Superior temporal gyrus (tissue), 1 donor: Measurements from ENCODE around the gene OTUB2.
A peak's percentile ranks its signal among the peaks of the same experiment; 100 is the strongest.

Experiments
- DNase-seq: peaks from one replicate; pipeline ENCODE4 v3.0.0-alpha.2; 2016; ENCODE audit errors: extremely low spot score

Gene OTUB2

DNA sequence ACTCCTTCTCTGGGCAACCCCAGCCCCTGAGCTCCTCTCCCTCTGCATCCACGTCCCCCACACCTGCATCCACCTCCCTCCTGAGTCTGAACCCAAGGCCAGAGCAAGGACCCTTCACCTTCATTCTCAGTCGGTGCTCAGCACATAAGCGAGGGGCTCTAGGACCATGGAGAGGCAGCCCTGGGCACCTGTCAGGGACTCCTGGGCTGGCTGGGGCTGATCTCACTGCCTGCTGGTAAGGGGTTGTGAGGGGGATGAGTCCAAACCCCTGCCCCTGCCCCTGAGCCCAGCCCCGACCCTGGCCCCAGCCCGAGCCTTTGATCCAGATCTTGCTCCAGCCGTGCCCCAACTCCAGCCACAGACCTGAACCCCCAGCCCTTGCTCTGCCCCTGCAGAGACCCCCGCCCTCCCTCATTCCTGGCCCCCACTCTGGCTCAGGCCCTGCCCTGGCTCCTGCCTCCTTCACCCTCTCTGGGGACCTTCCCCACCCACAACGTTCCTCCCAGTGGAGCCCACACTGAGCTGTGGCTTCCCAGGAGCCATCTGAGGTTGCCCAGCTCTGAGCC is 29.9 kb upstream of the OTUB2 start:
- no peak for DNase-seq

DNA sequence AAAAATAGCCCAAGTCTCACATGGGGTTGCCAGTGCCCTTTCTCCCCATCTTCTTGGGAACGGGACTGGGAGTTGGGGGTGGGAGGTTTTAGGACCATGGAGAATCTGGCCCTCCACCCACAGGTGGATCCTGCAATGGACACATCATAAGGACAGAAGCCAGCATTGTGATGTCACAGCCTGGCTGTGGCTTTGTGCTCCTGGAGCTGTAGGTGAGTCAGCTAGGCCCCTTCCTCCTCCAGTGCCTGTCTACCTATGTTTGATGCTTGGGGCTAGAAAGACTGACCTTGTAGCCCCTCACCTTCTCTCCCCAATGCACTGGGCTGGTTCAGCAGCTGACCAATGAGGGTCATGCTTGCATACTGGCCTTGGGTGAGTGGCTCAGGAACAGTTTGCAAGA is 29.1 kb upstream of the OTUB2 start, which contains the start of gene CCDC197:
TSS of gene CCDC197 (plus strand) at position 220 of the 400 bp plus-strand sequence. CDS start 831 bp downstream, outside the sequence.
- no peak for DNase-seq

DNA sequence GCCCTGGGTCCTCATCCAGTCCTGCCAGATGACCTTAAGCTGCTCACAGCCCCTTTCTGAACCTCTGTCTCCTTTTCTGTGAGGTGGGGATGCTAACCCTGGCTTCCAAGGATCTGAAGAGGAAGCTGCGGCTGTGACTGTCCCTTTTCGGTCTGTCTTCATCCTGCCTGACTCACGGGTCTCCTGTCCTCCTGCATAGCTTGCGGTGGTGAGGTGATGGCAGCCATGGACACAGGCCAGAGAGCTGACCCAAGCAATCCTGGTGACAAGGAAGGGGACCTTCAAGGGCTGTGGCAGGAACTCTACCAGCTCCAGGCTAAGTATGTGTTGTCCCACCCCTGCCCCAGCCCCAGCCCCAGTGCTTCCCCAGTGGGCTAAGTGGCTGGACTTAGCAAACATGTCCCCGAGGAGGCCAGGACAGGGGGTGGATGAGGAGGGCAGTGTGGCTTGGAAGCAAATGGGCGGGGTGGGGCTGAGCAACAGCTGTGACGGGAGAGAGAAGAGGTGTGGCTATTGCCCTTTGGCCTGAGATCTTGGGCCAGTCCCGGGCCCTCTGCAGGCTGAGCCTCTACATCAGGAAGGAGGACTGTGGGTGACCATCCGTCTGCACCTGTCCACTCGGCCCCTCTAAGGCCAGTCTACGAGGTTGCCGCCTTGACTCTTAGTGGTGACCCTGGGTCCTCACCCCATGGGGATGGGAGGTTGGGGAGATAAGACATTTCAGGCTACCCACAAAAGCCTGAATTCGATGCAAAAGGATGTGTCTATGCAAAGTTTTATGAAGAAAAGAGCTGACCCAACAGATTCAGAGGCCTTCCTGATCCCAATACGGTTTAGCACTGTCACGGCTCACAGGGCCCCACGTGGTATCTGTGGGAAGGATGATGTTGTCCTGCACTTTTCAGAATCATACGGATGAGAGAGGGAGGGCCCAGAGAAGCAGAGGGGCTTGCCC is 27.9 kb upstream of the OTUB2 start:
- no peak for DNase-seq

DNA sequence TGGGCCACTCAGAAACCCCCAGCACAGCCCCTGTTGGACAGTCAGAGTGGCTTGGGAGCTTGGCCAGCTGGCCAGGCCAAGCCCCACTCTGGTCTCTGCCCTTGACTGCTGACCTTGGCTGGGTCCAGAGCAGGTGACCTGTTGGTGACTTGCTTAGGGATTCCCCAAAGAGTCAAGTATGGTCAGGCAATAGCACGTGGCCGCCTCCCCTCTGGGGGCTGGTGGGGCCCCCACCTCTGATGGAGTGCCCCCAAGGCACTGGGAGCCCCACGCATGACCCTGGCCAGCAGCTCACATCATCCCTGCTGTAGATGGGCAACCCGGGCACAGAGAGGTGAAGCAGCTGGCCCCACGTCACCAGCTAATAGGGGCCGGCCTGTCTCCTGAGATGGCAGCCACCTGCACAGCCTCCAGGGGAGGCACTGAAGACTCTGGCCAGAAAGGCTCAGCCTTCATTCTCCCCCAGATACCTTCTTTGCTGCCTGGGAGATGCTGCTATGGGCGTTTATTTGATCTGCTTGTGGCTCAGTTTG is 27.2 kb upstream of the OTUB2 start:
- no peak for DNase-seq

DNA sequence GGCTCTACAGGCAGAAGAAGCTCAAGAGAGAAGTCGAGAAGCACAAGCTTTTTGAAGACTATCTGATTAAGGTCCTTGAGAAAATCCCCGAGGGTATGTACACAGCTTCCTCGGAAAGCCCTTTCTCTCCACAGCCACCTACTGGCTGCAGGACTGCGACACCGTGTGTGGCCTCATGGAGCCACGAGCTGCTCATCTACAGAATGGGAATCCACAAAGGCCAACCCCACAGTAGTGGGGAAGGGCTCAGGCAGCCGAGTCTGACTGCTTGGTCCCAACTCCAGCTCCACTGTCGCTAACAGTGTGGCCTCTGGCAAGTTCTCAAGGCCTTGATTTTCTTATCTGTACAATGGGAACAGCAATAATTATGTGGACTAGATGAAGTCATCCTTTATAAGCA is 26.6 kb upstream of the OTUB2 start:
- no peak for DNase-seq

DNA sequence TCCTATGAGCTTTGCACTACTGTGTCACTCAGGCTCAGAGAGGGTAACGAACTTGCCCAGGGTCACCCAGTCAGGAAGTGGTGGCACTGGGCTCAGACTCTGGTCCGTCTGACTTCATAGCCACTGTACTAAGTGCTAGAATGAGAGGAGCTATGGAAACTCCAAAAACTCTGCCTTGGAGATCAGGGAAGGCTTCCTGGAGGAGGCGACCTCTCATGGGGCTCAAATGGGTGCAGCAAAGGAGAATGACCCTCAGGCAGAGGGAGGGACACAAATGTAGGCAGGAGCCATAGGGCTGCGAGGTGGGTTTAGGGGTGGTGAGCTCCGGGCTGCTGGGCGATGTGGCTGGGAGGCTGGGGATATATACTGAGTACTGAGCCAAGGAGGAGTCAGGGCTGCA is 25.9 kb upstream of the OTUB2 start:
- DNase-seq, result no peak

DNA sequence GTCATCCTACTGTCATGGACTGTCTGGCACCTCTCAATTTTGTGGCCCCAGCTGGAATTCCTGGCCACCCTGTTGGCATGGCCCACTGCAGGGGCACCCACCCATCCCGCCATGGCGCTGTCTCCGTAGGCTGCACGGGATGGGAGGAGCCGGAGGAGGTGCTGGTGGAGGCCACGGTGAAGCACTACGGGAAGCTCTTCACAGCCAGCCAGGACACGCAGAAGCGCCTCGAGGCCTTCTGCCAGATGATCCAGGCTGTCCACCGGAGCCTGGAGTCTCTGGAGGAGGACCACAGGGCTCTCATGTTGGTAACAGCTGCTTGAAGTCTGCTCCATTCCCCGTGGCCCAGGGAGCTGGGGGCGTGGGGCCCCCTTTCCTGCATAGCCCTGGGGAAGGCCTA is 25.1 kb upstream of the OTUB2 start:
- DNase-seq, result no peak

DNA sequence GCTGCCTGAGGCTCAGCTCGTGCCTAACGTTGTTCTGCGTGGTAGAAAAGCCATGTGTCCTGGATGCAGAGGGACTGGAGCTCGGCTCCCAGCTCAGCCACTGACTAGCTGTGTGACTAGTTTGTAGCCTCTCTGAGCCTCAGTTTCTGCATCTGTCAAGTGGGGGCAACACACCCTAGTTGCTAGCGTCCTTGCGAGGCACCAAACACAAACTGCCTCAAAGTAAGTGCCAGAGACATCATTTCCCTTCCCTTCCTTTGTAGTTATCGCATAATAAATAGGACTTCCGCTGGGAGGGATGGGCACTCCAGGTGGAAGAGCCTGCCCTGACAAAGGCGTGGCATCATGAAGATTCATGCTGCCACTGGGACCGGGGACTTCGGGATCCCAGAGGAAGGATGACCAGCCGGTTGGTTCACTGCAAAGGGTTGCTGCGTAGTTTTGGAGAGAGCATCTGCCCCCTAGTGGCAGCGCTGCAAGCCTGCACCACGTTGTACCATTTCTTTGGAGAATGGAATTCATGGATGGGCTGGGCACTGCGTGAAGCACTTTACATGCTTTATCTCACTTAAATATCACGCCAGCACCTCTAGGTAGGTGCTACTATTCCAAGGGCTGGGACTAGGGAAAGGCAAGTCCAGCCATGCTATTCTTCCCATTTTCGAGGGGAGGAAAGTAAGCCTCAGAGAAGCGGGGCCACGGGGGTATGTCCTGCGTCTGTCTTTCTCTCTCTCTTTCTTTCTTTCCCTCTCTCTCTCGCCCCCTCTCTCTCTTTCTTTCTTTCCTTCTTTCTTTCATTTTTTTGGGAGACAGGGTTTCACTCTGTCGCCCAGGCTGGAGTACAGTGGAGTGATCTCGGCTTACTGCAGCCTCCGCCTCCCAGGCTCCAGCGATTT is 24.4 kb upstream of the OTUB2 start:
- DNase-seq, result peak; percentile 88

DNA sequence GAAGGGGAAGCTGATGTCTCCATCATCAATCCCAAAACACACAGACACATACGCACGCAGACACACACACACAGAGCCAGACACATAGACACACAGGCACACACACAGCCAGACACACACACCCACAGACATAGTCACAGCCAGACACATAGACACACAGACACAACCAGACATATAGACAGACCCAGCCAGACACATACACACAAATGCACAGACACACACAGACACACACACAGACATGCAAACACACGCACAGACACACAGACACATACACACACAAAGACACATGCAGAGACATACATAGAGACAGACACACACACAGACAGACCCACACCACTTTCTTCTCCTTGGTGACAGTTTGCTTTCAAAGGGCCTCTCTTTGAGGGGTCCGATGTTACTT is 22.7 kb upstream of the OTUB2 start:
- no peak for DNase-seq

DNA sequence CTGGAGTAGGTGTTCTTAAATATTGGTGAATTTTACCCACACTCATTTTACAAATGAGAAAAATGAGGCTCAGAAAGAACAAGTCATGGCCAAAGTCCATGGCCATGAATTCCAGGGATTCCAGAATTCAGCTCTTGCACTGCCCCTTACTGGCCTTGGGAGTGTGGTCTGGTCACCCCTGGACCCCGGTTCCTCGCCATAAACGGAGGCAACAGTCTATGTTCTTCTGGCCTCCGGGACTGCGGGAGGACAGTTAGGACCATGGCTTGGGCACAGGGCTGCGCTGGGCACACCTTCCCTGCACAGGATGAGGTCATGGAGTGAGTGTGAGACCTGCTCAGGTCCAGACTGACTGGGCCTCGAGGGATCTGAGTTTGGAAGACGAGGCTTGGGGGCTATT is 22.1 kb upstream of the OTUB2 start:
- no peak for DNase-seq

DNA sequence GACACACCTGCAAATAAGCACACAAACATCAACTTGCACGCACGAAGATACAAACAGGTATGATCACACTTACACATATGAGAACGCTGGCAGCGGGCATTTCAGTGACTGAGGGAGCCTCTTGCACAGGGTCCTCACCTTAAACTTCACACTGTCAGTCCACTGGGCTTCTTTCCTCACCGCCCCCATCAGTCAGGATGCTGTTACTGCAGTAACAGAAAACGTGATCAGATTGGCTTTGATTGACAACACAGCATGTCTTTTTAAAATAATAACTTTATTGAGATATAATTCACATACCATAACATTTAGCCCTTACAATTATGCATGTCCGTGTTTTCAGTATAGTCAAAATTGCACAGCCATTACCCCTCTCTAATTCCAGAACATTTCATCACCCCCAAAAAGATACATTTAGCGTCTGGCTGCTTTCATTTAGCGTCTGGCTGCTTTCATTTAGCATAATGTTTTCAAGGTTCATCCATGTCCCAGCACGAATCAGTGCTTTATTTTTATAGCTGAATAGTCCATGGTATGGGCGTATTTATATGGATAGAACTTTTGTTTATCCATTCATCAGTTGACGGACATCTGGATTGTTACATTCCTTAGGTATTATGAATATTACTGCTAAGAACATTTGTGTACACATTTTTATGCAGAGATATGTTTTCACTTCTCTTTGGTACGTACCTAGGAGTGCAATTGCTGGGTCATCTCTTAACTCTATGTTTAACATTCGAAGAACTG is 20.6 kb upstream of the OTUB2 start:
- no peak for DNase-seq

DNA sequence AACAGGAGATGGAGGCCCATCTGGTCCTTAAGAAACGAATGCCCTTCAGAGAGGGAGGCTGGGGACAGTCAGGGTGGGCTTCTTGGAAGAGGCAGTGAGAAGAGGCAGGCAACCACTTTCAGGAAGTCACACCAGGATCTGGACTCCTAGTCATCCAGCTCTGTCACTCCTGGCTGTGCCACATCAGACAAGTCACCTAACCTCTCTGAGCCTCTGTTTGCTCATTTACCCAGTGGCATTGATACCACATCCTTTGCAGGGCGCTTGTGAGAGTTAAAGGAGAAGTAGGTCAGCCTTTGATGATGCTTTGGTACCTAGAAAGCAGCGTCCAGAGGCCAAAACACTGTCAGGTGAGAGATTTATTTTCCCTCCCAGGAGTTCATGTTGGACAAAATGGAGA is 17.9 kb upstream of the OTUB2 start:
- DNase-seq, result no peak

DNA sequence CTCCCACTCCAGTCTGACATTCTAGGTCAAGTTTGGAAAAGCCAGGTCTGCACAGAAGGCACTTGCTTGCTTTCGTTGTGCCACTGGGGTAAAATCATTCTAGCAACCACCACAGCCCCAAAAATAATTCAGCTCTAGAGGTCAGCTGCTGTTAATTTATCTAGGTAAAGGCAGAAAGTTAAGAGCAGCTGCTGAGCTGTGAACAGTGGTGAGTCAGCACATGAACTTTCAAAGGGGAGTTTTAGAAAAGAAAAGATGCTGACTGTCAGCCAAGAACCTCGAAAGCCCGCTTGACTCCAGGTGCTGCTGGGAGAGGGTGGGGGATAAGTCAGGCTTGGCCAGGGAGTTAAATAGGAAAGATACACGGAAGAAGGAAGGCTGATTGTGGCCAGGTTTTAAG is 16.4 kb upstream of the OTUB2 start:
- no peak for DNase-seq

DNA sequence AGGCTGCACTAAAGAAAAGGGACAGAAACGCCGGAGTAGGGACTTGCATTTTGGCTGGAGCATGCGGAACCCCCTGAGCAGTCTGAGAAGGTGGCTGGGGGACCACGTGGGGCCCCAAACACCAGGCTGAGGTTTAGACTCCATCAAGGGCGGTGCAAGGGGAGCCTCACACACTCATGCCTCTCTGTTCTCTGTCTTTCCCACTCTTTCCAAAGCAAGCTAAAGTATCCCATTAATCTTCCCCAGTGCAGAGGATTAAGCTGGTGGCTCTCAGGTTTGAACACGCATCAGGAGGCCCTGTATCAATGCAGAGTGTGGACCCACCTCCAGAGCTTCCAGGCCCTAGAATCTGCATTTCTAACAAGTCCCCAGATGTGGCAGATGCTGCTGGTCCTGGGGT is 15.5 kb upstream of the OTUB2 start:
- no peak for DNase-seq

DNA sequence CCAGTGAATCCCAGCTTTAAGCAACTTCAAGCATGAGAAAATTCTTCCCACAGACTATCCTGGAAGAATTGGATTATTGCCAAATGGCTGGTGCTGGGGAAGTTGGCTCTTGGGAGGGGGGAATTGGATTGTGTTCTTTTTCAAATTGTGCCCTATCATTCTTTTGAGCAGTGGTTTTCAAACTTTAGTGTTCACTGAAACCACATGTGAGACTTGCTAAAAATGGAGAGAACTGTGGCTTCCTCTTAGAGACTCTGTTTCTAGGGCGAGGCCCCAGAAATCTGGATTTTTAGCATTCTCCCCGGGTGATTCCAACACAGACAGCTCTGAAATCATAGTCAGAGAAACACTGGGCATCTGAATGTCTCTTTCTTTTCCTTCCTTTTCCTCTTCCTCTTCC is 14.3 kb upstream of the OTUB2 start:
- no peak for DNase-seq

DNA sequence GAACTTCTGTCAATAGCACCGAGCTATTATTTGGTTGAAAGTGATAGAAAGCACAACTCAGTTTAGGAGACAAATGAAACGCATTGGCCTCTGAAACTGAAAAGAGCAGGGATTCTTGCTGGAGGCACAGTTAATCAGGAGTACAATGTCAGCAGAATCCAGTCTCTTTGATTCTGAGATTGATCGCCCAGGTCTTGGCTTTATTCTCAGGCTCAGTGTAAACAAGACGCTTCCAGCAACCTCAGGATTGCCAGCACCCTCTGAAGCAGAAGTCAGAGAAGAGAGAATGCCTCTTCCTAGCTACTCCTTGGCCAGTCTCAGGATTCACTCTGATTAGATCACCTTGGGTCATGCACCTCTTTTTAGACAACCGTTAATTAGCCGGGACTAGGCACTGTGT is 11.8 kb upstream of the OTUB2 start:
- DNase-seq, result no peak

DNA sequence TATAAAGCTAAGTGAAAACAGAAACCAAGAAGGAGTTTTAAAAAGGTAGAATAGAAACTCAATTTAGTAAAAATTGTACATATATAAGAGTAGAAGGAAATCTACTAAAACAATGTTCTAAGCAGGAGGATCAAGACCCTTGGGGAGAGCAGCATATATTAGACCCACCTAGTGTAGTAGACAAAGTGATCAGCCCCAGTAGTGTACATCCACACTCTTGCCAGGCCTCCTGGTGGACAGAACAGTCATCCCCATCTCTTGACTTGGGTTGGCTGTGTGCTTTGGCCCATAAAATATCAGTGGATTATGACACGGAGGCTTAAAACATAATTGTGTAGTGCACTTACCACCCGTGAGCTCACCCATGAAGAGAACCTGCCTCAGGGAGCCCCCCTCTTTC is 10.9 kb upstream of the OTUB2 start:
- DNase-seq, result no peak

DNA sequence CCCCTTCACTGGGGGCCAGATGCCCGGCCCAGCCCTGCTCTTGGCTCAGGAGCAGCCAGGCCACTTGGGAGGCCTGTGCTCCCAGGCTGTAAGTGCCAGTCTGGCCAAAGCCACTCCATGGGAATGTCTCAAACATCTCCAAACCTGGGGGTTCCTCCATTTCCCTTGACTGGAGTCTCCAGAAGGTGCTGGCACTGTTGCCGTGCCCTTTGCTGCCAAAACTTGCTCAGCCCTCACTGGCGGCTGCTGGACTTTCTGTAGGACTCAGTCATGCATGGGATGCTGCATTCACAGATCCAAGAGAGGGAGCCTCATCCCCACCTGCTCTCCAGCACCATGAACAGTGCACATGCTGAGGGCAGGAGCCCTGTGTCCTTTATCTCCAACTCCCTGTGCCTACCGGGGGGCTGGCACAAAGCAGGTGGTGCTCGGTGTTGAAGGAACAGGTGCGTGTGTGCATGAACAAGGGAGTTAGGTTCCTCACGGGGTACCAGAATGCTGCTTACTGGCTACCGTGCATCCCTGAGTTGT is 9.6 kb upstream of the OTUB2 start:
- no peak for DNase-seq

DNA sequence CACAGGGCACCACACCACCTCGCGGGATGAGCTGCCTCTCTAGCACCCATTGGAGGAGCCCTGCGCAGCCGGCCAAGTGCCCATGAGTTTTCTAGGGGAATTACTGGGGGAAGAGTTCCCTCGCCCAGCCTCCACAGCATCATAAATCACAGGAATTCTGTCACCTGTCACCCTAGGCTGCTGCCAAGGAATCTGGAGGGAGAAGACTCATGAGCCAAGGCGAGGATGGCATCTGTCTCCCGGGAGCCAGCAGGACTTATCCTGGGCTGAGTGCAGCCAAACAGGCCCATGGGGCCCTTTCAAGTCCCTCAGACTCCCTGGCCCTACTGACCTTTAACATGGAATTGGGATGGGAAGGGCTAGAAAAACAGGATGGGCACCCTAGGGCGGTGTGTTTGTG is 7.8 kb upstream of the OTUB2 start:
- DNase-seq, result no peak

DNA sequence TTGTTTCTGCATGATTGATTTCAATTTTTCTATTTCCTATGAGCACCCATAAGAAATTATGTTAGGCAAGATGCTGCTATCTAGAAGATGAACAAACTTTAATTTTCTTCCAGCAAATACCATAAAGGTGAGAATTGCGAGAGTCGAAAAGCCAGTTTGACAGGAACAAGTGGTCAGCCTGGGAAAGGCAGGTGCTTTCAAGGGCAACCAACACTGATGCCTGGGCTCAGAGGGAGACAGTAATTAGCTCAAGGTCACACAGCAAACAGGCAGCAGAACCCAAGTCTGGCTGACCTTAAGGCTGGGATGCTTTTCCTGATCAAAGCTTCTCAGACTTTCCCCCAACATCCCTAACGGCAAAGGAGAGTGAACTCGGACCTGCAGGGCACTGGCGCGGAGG is 6.8 kb upstream of the OTUB2 start:
- no peak for DNase-seq

DNA sequence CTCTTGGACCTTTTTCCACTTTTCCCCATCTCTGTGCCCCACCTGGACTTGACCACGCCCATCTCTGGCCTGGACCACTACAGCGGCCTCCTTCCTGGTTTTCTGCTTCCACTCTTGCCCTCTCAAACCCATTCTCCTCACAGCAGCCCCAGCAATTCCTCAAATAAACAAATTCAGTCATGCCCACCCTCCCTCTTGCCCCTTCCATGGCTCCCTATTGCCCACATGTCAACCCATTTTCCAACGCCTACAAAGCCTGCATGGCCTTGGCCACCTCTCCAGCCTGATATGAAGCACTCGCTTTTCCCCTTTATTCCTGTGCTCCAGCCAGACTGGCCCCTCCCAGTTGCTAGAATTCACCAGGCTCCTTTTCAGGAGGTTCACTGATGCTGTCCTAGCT is 5.9 kb upstream of the OTUB2 start:
- no peak for DNase-seq
